GM21515 (cell line): ENCODE results near the gene PLXND1.

Source experiments
- ATAC-seq: cut with Tn5 transposase; IDR thresholded peaks from one replicate; pipeline ENCODE4 v1.9.1; 2021; ENCODE audit not compliant: unreplicated experiment

PLXND1 gene

GRCh38 chr3:129513705-129514104 is 92.8 kb downstream of the PLXND1 start:
- ATAC-seq = no peak

GRCh38 chr3:129512595-129512994 is 93.9 kb downstream of the PLXND1 start:
- ATAC-seq = no peak

- ATAC-seq = no peak
Observed at GRCh38 chr3:129507181-129507831, 99.2 kb downstream of the PLXND1 start.

- no peak for ATAC-seq
Observed at GRCh38 chr3:129506231-129506742, 100.2 kb downstream of the PLXND1 start.

- no peak for ATAC-seq
Observed at GRCh38 chr3:129505341-129505740, 101.1 kb downstream of the PLXND1 start.
